Rectal smooth muscle tissue (tissue), 1 donor: ENCODE data around the gene EEF2.

Experiments used
- H3K27ac ChIP-seq: one replicate; pipeline ENCODE4 v1.7.0; 2013; ENCODE audit warnings: low read depth, low read length, inconsistent platforms
- H3K27me3 ChIP-seq: one replicate; pipeline ENCODE4 v1.7.0; 2013; ENCODE audit warnings: low read length; ENCODE audit not compliant: control insufficient read depth, insufficient read depth
- H3K36me3 ChIP-seq: one replicate; pipeline ENCODE4 v1.7.0; 2013; ENCODE audit warnings: low read length; ENCODE audit not compliant: control insufficient read depth, insufficient read depth
- H3K4me1 ChIP-seq: one replicate; pipeline ENCODE4 v1.7.0; 2013; ENCODE audit warnings: low read length; ENCODE audit not compliant: control insufficient read depth, insufficient read depth
- H3K4me3 ChIP-seq: one replicate; pipeline ENCODE4 v1.7.0; 2013; ENCODE audit warnings: low read length
- H3K9ac ChIP-seq: one replicate; pipeline ENCODE4 v1.7.0; 2013; ENCODE audit warnings: low read length

EEF2 gene

DNA sequence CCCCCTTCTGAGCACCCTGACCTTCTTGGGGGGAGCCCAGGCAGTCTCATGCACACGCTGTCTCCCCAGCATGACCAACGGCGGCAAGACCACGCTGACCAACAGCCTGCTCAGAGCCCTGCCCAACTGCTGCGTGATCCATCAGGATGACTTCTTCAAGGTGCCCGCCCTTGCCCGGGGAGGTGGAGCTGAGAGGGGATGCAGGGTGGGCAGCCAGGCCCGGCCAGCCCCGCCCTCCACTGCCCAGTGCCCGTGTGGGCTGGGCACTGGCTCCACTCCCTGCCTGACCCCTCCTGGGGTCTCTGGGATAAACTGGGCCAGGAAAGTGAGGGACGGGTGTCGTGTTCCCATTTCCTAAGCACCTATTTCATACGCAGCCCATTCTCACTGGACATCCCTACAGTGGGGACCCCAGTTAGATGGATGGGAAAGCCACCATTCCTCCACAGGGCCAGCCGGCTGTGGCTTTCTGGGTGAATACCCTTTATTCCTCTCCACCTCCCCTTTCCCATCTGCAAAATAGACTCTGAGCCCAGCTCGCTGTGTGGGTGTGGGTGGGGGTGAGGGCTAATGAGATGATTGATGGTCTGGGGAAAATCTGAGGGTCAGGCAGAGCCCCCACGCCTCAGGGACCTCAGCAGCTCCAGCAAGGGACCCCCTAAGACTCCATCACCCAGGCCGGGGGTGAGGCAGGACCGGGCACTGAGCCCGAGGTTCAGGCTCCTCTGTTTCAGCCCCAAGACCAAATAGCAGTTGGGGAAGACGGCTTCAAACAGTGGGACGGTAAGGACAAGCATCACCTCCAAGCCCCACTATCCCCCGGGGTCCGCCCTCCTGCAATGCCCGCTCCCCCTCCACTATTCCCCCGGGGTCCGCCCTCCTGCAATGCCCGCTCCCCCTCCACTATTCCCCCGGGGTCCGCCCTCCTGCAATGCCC lies 48.5 kb downstream of the EEF2 start:
- Histone ChIP-seq H3K4me3 (no peak overlapping the region), H3K4me1 (no peaks in the 10 kb centered on the region), H3K36me3 (no peaks in the 10 kb centered on the region), H3K27me3 (peaks cover 6% of the 10 kb centered on the region), H3K9ac (no peak overlapping the region), H3K27ac (no peak overlapping the region)

DNA sequence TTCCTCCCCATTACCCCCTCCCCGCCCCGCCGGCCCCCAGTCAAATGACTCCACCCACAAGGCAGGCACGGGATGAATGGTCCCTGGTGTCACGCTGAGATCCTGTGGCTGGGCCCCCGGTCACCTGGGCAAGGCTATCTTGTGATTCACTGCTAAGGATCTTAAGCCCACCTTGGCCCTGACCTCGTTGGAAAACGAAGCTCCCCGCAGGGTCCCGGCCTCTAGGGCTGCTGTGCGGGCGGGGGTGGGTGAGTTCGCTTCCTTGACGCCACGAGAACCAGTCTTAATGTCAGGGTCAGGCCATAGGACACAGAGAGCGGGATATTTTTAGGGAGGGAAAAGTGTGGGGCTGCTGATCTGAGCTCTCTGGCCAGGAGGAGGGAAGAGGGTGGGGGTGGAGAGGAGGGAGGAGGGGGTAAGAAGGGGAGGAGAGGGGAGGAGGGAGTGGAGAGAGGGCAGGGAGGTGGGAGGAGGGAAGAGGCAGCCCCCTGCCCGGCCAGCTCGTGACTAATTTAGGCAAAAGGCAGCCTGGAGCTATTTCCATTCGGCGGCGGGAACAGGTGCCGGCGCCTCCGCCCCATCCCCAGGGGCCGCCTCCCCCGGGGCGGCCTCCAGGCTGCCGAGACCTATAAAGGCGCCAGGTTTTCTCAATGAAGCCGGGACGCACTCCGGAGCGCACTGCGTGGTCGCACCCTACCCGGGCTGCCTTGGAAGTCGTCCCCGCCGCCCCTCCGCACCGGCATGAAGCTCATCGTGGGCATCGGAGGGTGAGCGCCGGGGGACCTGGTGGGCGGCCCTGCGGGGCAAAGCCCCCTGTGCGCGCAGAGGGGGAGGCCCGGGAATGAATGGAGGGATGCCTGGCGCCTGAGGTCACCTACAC lies 52.1 kb downstream of the EEF2 start, which contains the start of gene NMRK2:
Gene NMRK2 (plus strand): TSS at position 139 of the 880 bp plus-strand sequence. CDS start 603 bp downstream, at position 742.
- H3K4me3 ChIP-seq, result no peak within 1 kb of the TSS
- no peaks in the 10 kb centered on the region for H3K36me3 ChIP-seq
- peaks cover 6% of the 10 kb centered on the region for H3K27me3 ChIP-seq
- H3K9ac ChIP-seq, result no peak within 1 kb of the TSS
- H3K27ac ChIP-seq, result no peak within 1 kb of the TSS
- no peaks in the 10 kb centered on the region for H3K4me1 ChIP-seq

DNA sequence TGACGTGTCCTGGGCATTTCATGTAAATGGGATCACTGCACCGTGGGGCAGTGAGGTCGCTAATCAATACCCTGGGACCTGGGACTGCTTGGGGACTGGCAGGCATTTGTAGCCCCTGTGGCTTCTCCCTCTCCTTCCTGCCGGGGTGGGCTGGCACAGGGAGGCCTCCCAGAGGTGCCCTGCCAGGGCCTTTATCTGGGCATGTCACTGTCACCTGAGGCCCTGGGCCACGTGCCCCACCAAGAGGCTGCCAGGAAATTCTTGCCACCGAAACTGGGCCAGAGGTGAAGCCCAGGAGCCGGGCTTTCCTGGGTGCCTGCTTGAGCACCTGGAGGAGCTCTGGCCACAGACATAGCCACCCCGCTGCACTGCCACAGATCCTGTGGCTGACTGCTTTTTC lies 54.2 kb downstream of the EEF2 start:
- Histone ChIP-seq H3K27me3 (peaks cover 6% of the 10 kb centered on the region), H3K27ac (no peak overlapping the region), H3K4me1 (no peaks in the 10 kb centered on the region), H3K9ac (no peak overlapping the region), H3K4me3 (no peak overlapping the region), H3K36me3 (no peaks in the 10 kb centered on the region)
